Ecto neural progenitor cell (in vitro differentiated cells): ENCODE data around the gene GABARAPL1.
"Not testable (repeated sequence)": the region's sequence is repeated elsewhere in the genome, so short reads cannot be mapped to it uniquely, and the experiment has no call there.

Experiments used
- DNase-seq: peaks from one replicate; pipeline ENCODE4 v3.0.0-alpha.2; 2018; ENCODE audit warnings: low spot score

Gene GABARAPL1

DNA sequence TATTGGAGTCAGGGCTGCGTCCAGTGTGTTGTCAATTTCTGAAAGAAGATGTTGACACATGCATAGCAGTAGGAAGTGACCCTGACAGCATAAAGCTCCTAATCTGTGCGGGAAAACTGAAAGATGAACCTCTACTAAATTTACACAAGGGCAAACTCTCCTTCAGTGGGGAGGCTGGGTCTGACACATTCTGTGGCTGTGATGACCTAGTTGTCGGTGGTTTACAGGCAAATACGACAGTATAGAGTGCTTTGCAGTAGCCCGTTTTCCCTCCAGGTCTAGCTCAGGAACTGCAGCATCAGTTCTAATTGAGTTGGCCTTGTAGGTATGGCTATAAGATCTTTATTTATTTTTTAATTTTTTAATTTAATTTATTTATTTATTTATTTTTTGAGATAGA lies 14.8 kb upstream of the GABARAPL1 start:
- no peak for DNase-seq

DNA sequence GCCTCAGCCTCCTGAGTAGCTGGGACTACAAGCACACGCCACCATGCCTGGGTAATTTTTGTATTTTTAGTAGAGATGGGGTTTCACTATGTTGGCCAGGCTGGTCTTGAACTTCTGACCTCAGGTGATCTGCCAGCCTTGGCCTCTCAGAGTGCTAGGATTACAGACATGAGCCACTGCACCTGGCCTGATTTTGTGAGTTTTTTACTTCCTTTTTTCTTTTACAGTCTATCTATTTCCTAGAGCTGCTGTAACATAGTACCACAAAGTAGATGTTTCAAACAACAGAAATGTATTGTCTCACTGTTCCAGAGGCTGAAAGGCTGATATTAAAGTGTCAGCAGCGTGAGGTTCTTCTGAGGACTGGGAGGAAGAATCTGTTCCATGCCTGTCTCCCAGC lies 8.2 kb upstream of the GABARAPL1 start:
- DNase-seq = not testable (repeated sequence)

DNA sequence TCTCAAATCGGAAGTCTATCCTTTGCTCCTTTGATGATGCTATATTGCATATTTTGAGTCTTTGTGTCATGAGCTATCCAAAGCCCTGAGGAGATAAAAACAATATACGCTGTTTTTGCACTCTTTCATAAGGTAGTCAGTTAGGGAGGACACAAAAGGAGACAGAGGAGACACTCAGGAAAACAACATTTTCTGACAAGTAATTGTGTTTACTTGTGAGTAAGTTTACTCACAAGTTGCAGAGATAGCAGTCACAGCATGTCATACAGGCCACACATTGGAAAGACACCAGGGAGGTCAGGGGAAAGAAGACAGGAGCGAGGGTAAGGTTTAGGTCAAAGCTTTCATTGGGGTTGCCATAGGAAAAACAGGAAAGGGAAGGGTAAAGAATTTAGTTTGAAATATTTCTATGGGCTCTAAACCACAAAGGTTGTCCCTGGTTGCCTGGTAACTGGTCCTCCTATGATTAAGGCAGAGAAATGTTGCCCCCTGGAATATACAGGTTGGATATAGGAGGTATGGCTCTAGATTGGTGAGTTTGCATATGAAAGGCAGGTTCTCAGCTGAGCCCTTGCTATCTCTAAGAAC lies 7.4 kb upstream of the GABARAPL1 start:
- no peak for DNase-seq

DNA sequence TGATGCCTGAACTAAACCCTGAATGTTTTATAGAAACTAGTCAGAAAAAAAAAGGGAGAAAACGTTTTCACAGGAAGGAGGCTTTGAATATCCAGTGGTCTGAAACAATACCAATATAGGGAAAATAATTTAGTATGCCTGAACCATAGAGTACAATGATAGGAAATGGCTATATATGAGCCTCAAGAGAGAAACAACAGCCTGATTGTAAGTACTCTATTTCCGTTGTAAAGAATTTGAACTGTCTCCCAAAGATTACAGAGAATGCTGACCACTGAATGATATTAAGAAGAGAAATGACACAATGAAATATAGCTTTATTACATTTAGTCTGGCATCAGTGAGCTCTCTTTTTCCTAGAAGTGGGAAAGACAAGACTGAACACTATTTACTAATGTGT lies 5.5 kb upstream of the GABARAPL1 start:
- DNase-seq = no peak

DNA sequence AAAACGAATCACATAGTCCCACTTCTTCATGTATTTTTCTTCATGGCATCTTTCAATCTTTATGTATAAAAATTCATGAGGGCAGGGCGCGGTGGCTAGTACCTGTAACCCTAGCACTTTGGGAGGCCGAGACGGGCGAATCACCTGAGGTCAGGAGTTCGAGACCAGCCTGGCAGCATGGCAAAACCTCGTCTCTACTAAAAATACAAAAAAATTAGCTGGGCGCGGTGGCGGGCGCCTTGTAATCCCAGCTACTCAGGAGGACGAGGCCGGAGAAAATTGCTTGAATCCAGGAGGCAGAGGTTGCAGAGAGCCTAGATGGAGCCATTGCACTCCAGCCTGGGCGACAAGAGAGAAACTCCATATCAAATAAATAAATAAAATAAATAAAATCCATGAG lies 2.5 kb upstream of the GABARAPL1 start:
- DNase-seq = no peak

DNA sequence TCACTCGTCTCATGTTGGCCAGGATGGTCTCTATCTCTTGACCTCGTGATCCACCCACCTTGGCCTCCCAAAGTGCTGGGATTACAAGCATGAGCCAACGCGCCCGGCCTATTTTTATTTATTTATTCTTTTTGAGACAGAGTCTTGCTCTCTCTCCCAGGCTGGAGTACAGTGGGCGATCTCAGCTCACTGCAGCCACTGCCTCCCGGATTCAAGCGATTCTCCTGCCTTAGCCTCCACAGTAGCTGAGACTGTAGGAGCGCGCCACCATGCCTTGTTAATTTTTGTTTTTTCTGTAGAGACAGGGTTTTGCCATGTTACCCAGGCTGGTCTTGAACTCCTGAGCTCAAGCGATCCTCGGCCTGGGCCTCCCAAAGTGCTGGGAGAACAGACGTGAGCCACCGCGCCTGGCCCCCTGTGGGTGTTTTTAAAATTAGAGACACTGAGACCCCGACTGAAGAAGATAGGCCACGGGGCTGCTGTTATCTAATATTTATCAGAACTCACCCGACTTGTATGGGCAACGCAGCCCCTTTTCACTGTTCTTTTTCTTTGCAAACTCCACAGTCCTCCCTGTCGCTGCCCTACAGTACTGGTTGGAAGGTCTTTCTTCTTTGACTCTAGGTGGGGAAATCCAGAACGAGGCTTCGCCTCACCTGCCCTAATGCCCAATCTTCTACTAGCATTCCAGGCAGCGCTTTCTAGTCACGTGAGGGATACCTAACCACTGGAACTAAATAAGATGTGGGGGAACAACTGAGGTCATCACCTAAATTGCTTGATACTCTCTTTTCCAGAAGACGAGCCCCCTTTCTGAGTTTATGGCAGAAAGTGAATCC lies 1.4 kb upstream of the GABARAPL1 start:
- DNase-seq = no peak

DNA sequence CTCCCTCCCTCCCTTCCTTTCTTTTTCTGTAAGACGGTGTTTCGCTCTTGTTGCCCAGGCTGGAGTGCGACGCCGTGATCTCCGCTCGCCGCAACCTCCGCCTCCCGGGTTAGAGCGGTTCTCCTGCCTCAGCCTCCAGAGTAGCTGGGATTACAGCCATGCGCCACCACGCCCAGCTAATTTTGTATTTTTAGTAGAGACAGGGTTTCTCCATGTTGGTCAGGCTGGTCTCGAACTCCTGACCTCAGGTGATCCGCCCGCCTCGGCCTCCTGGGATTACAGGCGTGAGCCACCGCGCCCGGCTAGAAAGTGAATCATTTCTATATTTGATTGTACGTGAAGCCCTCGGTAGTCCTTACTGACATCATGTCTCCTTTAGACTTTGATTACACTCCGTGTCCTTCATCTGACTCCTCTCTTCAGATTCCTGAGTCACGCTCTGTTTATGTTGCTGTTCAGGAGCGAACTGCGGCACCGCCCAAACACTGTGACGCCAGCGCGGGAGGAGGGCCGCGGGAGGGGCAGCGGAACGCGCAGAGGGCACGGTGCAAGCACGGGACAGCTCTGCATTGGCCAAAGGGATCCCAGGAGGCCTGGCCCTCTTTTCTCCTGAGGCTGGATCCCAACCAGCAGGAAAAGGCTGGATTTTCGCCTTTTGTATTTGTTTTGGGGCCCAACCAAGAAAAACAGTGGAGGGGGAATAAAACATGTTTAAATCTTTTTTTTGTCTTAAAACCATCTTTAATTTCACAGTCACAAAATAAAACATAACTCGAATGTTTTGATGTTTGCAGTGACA lies 538 bp upstream of the GABARAPL1 start:
- peak; percentile 93 for DNase-seq

DNA sequence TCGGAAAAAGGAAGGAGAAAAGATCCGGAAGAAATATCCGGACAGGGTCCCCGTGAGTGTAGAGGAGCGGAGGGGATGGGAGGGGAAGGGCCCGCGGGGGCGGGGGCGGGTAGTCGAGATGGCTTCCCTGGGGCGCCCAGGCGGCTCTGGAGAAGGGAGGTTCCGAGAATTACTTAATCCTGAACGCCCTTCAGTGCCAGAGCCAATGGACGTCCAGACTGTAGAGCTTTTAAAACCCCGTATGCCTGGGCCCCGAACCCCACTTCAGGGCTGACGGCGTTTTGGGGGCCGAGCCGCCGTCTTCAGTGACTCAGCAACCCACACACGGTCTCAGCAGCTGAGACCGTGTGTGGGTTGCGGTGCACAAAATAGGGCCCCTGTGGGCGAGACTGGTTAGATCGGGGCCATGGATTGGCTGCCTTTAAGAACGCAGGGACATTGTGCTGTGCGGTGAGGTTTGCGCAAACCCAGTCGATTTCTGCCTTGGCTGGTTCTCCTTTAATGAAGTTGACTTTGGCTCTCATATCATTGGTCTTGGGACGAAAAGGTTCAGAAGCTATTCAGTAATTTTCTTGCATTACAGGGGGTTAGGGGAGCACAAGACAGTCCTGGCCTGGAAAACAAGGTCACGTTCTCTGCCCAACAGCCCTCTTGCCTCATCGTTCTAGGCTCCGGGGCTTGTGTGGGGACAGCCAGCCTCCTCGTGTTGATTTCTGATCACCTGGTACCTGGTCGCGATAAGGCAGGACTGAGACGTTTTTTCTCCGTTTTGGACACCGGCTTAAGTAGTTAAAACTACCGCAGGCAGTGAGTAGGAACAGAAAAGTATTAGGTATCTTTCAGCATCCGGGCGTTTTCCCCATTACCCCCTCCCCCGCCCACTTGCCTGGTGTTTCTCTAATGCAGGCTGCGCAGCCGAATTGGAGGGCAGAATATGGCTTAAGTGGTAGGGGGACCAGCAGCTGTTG lies 775 bp downstream of the GABARAPL1 start:
- peak; percentile 79 for DNase-seq

DNA sequence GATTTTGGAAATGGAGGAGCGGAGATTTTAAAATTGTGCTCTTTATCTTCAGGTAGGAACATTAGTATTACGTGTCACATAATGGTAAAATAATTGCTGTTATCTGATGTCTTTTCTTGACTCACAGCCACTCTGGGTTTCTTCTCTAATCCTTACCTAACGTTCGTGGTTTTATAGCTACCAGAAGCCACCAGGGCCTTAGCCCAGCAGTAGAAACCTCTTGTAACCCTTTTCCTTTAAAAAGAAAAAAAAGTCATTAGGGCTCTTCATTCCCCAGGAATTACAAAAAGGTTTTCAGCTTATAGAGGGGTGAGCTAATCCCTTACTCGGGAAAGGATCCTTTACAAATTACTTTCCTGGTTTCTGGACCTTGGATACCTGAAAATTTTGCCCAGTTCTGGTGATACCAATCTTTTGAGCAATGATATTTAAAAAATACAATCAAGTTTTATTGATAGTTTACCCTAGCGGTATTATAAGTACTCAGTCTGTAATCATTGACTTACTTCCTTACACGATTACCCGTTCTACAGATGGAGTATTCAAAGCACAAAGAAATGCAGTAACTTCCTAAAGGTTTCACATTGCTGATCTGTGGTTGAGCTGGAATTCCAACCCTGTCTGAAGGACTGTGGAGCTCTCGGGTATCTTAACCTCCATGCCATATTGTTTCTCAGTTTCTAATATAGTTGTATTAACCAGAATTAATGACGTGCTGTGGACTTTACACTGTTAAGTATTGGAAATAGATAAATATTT lies 1.6 kb downstream of the GABARAPL1 start:
- DNase-seq = no peak

DNA sequence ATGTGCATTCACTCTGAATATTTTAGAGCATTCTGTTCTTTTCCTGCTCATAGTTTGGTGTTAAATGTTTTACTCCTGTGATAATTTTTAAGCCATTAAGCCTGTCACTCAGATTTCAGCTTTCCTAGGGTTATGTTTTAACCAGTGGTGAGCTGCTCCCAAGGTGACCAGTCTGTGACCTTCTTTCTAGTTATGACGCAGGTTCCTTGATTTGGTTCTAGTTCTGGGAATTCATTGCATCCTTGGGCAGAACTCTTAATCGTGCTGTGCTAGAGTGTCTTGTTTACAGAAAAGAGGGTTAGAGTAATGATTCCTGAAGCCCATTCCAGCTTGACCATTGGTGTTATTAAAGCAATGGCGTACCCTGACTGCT lies 2.2 kb downstream of the GABARAPL1 start:
- DNase-seq = no peak

DNA sequence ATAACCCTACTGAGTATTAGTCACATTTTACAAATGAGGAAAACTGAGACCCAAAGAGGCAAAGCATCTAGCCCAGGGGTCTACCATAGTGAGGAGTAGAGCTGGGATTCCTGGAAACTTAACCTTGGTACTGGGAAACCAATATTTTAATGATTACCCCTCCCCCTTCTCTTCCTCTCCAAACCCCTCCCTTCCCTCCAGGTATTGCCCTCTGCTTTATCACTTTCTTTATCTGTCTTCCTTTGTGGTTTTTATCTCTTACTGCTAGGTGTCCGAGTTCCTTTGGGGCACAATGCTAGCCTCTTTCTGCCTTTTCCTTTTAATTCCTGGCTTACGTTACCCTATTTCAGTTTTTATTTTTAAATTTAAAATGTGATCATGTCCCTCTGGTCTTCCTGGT lies 2.8 kb downstream of the GABARAPL1 start:
- DNase-seq = no peak

DNA sequence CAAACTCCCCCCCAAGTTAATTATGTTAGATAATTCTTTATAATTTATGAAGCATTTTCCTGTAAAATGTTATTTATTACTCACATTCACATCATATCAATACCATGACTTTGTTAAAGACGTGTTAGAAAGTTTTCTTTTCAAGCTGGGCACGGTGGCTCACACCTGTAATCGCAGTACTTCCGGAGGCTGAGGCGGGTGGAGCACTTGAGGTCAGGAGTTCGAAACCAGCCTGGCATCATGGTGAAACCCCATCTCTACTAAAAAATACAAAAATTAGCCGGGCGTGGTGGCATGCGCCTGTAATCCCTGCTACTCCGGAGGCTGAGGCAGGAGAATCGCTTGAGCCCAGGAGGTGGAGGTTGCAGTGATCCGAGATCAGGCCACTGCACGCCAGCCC lies 3.3 kb downstream of the GABARAPL1 start:
- not testable (repeated sequence) for DNase-seq

DNA sequence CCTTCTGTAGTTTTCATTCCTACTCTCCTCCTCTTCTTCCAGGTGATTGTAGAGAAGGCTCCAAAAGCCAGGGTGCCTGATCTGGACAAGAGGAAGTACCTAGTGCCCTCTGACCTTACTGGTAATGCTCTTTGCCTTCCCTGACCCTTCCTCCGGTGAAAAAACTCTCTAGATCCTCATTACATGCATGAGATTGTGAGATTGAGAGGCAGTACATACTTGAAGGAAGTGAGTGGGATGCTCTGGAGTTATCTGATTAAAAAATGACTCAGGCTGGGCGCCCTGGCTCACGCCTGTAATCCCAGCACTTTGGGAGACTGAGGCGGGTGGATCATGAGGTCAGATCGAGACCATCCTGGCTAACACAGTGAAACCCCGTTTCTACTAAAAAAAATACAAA lies 5.3 kb downstream of the GABARAPL1 start:
- no peak for DNase-seq

DNA sequence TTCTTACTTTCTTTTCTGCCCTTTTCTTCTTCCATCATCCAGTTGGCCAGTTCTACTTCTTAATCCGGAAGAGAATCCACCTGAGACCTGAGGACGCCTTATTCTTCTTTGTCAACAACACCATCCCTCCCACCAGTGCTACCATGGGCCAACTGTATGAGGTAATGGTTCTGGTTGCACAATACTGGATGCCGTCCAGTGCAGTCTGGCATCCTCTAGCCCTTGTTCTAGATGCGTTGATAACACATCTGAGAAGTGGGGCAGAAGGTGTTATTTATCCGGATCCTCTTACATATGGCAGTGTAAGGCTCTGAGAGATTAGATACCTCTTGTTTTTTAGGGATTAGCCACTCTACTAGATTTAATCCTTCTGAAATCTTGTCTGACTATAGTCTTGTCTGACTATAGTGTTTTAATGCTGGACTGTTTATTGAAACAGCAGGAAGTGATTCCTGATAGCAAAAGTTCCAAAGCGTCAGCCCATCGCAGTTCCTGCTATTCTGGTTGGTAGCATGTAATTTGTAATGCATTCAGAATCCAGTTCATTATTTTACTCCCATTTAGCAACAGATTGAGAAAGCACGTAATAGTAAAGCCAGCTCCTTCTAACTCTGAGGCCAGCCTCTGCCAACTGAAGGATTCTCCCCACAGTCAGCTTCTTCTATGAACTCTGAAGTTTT lies 7.9 kb downstream of the GABARAPL1 start:
- DNase-seq = no peak

DNA sequence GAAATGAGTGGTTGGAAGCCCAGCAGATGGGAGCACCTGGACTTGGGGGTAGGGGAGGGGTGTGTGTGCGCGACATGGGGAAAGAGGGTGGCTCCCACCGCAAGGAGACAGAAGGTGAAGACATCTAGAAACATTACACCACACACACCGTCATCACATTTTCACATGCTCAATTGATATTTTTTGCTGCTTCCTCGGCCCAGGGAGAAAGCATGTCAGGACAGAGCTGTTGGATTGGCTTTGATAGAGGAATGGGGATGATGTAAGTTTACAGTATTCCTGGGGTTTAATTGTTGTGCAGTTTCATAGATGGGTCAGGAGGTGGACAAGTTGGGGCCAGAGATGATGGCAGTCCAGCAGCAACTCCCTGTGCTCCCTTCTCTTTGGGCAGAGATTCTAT lies 9.2 kb downstream of the GABARAPL1 start:
- no peak for DNase-seq

DNA sequence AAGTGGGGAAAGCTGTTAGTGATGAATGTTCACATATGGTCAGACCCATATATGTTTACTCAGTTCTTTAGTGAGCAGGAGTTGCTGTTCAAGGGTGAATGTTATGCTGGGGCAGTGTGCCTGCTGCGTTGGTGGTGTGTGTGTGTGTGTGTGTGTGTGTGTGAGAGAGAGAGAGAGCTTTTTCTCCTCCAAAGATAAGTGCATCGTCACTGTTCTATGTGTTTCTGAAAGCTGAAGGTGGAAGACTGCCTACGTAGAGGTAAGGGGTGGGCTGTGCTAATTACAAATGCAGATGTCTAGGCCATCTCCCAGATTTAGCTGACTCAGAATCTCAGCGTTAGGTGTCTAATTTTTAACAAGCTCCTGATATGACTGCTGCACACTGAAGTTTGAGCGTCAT lies 10.5 kb downstream of the GABARAPL1 start:
- DNase-seq = no peak

DNA sequence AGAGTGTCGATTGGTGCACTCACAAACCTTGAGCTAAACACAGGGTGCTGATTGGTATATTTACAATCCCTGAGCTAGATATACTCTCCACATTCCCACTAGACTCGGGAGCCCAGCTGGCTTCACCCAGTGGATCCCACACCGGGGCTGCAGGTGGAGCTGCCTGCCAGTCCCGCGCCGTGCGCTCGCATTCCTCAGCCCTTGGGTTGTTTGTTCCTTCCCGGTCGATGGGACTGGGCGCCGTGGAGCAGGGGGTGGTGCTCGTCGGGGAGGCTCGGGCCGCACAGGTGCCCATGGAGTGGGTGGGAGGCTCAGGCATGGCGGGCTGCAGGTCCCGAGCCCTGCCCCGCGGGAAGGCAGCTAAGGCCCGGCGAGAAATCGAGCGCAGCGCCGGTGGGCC lies 12.7 kb downstream of the GABARAPL1 start:
- DNase-seq = not testable (repeated sequence)

DNA sequence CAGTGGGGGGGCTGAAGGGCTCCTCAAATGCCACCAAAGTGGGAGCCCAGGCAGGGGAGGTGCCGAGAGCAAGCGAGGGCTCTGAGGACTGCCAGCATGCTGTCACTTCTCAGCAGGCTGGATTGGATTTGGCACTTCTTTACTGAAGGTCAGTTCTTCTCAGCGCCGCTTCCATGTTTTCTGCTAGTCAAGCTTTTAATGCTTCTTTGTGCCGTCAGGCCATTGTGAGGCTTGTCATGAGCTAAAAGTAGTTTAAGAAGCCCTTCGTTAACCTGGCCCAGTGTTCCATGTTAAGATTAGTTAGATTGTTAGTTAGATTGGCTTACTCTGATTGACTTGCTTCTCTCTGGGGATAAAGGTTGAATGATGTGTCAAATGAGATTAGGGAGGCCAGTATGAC lies 13.4 kb downstream of the GABARAPL1 start:
- no peak for DNase-seq

DNA sequence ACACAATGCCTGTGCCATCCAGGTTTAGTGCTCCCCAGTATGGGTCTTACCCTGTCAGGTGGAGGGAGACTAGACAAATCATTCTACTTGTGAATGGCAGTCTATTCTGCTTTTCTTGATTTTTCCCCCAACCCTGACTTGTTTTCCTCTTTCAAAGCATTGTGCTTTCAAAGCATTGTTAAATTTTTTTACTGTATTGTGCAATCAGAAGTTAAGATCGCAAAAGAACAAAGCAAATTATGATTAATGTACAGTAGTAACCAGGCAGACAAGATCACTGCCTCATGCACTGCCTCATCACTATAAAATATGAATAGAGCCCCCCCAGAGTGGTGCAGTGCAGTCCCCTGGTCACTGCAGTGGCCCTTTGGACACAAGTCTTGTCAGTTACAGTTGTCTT lies 14.1 kb downstream of the GABARAPL1 start:
- DNase-seq = no peak

DNA sequence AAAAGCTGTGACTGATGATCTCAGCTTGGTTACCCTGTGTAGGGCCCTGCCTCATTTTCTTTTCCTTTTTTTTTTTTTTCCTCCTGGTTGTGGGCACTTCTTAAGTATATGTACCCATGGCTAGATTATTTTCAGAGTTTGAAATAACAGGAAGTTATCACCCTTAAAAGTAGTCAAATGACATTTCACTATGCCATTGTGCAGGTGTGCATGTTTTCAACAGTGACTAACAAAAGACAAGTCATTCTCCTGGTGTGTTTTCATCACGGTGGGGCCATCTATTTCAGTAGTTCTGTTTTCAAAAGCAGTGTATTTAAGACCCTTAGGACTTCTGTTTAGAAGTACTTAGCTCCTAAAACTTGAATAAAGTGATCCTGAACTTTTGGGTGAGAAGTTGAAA lies 15.0 kb downstream of the GABARAPL1 start:
- no peak for DNase-seq

DNA sequence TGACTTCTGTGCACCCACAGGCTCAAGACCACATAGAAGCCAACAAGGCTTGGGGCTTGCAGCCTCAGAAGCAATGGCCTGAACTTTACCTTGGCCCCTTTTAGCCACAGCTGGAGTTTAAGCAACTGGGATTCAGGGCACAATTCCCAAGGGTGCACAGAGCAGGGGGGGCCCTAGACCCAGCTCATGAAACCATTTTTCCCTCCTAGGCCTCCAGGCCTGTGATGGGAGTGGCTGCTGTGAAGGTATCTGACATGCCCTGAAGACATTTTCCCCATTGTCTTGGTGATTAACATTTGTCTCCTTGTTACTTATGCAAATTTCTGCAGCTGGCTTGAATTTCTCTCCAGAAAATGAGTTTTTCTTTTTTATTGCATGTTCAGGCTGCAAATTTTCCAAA lies 21.9 kb downstream of the GABARAPL1 start:
- DNase-seq = no peak
